HepG2 (cell line): ENCODE results near the gene GPR4. TPM values are rescaled to one million over a fixed set of nuclear protein-coding genes. Genes with fewer than 3 reads are reported as not detected.
A peak's percentile ranks its signal among the peaks of the same experiment; 100 is the strongest.

ENCODE experiments used
- ATAC-seq: fragments of 200-7000 bp; cut with Tn5 transposase; 3 replicates; pipeline ENCODE4 v1.9.1; 2020; ENCODE audit warnings: mild to moderate bottlenecking, moderate library complexity
- BruUV-seq: library from RNA; stranded (reverse); fragments of 400-500 nt; replicated peaks from 2 replicates; lab custom pipeline; 2021; lab: Mats Ljungman, UMichigan
- CTCF ChIA-PET: fragments of 300-600 bp; formaldehyde crosslinking; extraction: SDS; loops from one replicate; lab custom pipeline; 2021; ENCODE audit warnings: low total read pairs, inconsistent platforms, low intra/inter-chr PET ratio; lab: Yijun Ruan, JAX
- POLR2A ChIA-PET: fragments of 350-600 bp; sonication (Branson Sonifier 250); formaldehyde crosslinking; loops from one replicate; lab custom pipeline; 2020; ENCODE audit warnings: antibody characterized with exemption, inconsistent platforms; lab: Yijun Ruan, JAX
- DNase-seq: peaks from one replicate; pipeline ENCODE4 v3.0.0-alpha.2; 2015; ENCODE audit warnings: low spot score
- FAIRE-seq: peaks from 3 replicates; lab custom pipeline; 2011; peaks lifted over from hg19 to GRCh38; lab: Jason Lieb, UNC
- H2AFZ ChIP-seq: one replicate; pipeline ENCODE4 v1.6.1; 2011; ENCODE audit warnings: low read length, inconsistent platforms
- H3K27ac ChIP-seq: fragments of 300-600 bp; 3 replicates; pipeline ENCODE4 v1.8.0; 2011; ENCODE audit warnings: mixed run types, mild to moderate bottlenecking, mixed read lengths, low read length, inconsistent platforms; ENCODE audit not compliant: insufficient read depth; ENCODE audit errors: extremely low read length
- H3K27me3 ChIP-seq, 2 experiments: fragments of 200-600 bp in 1 of 2; 2 replicates in 1 of 2; 3 replicates in 1 of 2; pipeline versions ENCODE4 v1.6.0 to v1.8.0; 2011; ENCODE audit warnings: low read length in 2 of 2, mild to moderate bottlenecking in 2 of 2, moderate library complexity in 2 of 2, inconsistent platforms in 1 of 2; ENCODE audit not compliant: insufficient read depth in 2 of 2, control insufficient read depth in 1 of 2
- H3K36me3 ChIP-seq, 2 experiments: fragments of 200-600 bp in 1 of 2; replicated peaks in 1 of 2; 2 replicates in 1 of 2; 3 replicates in 1 of 2; pipeline versions ENCODE4 v1.5.1 to v1.8.0; 2011; ENCODE audit warnings: low read length in 2 of 2, inconsistent platforms in 1 of 2; ENCODE audit not compliant: insufficient read depth in 2 of 2, control insufficient read depth in 1 of 2
- H3K4me1 ChIP-seq: 2 replicates; pipeline ENCODE4 v1.5.1; 2012; ENCODE audit warnings: low read length, inconsistent platforms; ENCODE audit not compliant: insufficient read depth
- H3K4me2 ChIP-seq: 2 replicates; pipeline ENCODE4 v1.6.0; 2011; ENCODE audit warnings: low read depth, low read length, inconsistent platforms
- H3K4me3 ChIP-seq, 3 experiments: fragments of 200-600 bp in 1 of 3; sonication (generic), shearing (Covaris generic) in 1 of 3; replicated peaks in 1 of 3; 2 replicates each; pipeline ENCODE4 v1.5.1; 2011 to 2016; ENCODE audit warnings: low read length in 3 of 3, inconsistent platforms in 2 of 3, low read depth in 2 of 3, mild to moderate bottlenecking in 2 of 3, control low read depth in 1 of 3, mixed read lengths in 1 of 3; ENCODE audit not compliant: insufficient read depth in 1 of 3
- H3K79me2 ChIP-seq: one replicate; pipeline ENCODE4 v1.6.1; 2011; ENCODE audit warnings: low read length, inconsistent platforms; ENCODE audit not compliant: insufficient read depth
- H3K9ac ChIP-seq: 2 replicates; pipeline ENCODE4 v1.6.0; 2011; ENCODE audit warnings: mild to moderate bottlenecking, low read depth, low read length, inconsistent platforms; ENCODE audit not compliant: insufficient read depth
- H3K9me3 ChIP-seq: 2 replicates; pipeline ENCODE4 v1.5.1; 2012; ENCODE audit warnings: mild to moderate bottlenecking, low read length
- H4K20me1 ChIP-seq: 2 replicates; pipeline ENCODE4 v1.6.0; 2011; ENCODE audit warnings: inconsistent platforms, mild to moderate bottlenecking, low read length, moderate library complexity; ENCODE audit not compliant: insufficient read depth
- EP300 ChIP-seq, 3 experiments: sonication (generic) in 1 of 3; formaldehyde crosslinking in 1 of 3; IDR thresholded peaks; 2 replicates each; pipeline versions ENCODE4 v1.5.1 to v1.6.1; 2011 to 2020; ENCODE audit warnings: low read depth in 2 of 3, low read length in 2 of 3, borderline replicate concordance in 1 of 3, improper control_type of control experiment in 1 of 3, mild to moderate bottlenecking in 1 of 3, missing genetic modification reagents in 1 of 3, moderate library complexity in 1 of 3
- FOSL2 ChIP-seq: sonication (generic); formaldehyde crosslinking; IDR thresholded peaks from 2 replicates; pipeline ENCODE4 v1.4.0; 2020; ENCODE audit warnings: missing genetic modification reagents
- FOXM1 ChIP-seq: sonication (generic); formaldehyde crosslinking; IDR thresholded peaks from 2 replicates; pipeline ENCODE4 v1.5.0; 2020; ENCODE audit warnings: missing genetic modification reagents
- HNF4A ChIP-seq: sonication (generic); formaldehyde crosslinking; IDR thresholded peaks from 2 replicates; pipeline ENCODE4 v1.4.0; 2020; ENCODE audit warnings: missing genetic modification reagents
- JUND ChIP-seq: sonication (generic); formaldehyde crosslinking; IDR thresholded peaks from 2 replicates; pipeline ENCODE4 v1.8.0; 2022; ENCODE audit warnings: mild to moderate bottlenecking, missing genetic modification reagents
- ZIK1 ChIP-seq: sonication (generic); formaldehyde crosslinking; IDR thresholded peaks from 2 replicates; pipeline ENCODE4 v1.5.0; 2020; ENCODE audit warnings: mild to moderate bottlenecking, low read depth, missing genetic modification reagents, borderline replicate concordance
- ZNF232 ChIP-seq: sonication (generic); formaldehyde crosslinking; IDR thresholded peaks from 2 replicates; pipeline ENCODE4 v1.4.0; 2020; ENCODE audit warnings: missing genetic modification reagents, borderline replicate concordance
- ZNF598 ChIP-seq: sonication (generic); formaldehyde crosslinking; IDR thresholded peaks from 2 replicates; pipeline ENCODE4 v1.5.1; 2020; ENCODE audit warnings: mild to moderate bottlenecking, missing genetic modification reagents, borderline replicate concordance
- WGBS: methylation state at CpG from one replicate; pipeline ENCODE4 v1.1.6; 2017; ENCODE audit warnings: low lambda C conversion rate; 5-methylcytosine and 5-hydroxymethylcytosine counted together
- in situ Hi-C: cut with HindIII; loops from 2 replicates; pipeline ENCODE4 v1.10.0; 2017; ENCODE audit warnings: low pct_unique_long_range_greater_than_20kb; ENCODE audit not compliant: extremely low pct_ligation_motif_present
- intact Hi-C: fragments of 100-400 bp; cut with micrococcal nuclease; formaldehyde crosslinking; loops from one replicate; pipeline ENCODE4 v1.10.0; 2022; ENCODE audit not compliant: unreplicated experiment
- polyA plus RNA-seq, 8 experiments: library from polyadenylated mRNA; depleted of rRNA in 3 of 8; stranded (reverse) in 7 of 8; unstranded in 1 of 8; fragments of >200 nt; fragmentation: Illumina TruSeq in 4 of 8; extraction: Trizol in 4 of 8; gene quantifications; 2 replicates each; pipeline versions ENCODE4 v1.2.1 to v1.2.3, GENCODE V29; 2011 to 2016; ENCODE audit warnings: low read depth in 4 of 8, missing spikeins in 1 of 8, mixed read lengths in 1 of 8; ENCODE audit not compliant: insufficient read depth in 1 of 8
- total RNA-seq, 5 experiments: library from RNA; depleted of rRNA; stranded (reverse); fragments of >200 nt; fragmentation: Illumina TruSeq; extraction: Trizol; gene quantifications; 2 replicates each; pipeline ENCODE4 v1.2.3, GENCODE V29; 2016; ENCODE audit warnings: low read depth in 1 of 5
- TF ChIP-seq, protein P1 (sequence below): sonication (generic); formaldehyde crosslinking; IDR thresholded peaks from 2 replicates; pipeline ENCODE4 v1.5.1; 2020; ENCODE audit warnings: mild to moderate bottlenecking, missing genetic modification reagents, moderate library complexity
- TF ChIP-seq, protein P2 (sequence below): sonication (generic); formaldehyde crosslinking; IDR thresholded peaks from 2 replicates; pipeline ENCODE4 v1.4.0; 2020; ENCODE audit warnings: missing genetic modification reagents
- TF ChIP-seq, protein P3 (sequence below): sonication (generic); formaldehyde crosslinking; IDR thresholded peaks from 2 replicates; pipeline ENCODE4 v1.8.1; 2022; ENCODE audit warnings: mild to moderate bottlenecking, missing genetic modification reagents

Gene GPR4
- total and polyA plus RNA-seq, 2 of the 13 experiments (the other 11 are each of a cell fraction or from before 2014, with no cell fraction given): 0.15 TPM; not detected in 1

DNA sequence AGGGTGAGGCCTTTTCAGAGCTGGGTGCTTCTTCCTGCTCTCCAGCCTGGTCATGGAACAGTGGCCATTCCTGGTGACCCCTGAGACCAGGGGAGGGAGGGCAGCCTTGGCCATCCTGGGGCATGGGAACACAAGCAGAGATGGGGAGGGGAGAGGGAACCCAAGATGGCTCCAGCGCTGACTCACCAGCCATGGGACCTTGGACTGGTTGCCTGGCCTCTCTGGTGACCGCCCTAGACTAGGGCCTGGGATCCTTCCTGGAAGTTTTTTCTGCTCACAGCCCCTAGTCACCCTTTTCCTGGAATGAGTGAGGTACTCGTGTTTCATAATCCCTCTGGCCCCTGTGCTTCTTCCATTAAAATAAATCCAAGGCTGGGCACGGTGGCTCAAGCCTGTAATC lies 14.1 kb downstream of the GPR4 start:
- 57% methylated on average over 3 of the region's 4 CpGs for WGBS
- peak overlapping the region; percentile 30; the same call in 1 of the 2 replicates for H3K4me2 ChIP-seq
- no peaks in the 10 kb centered on the region for H3K9me3 ChIP-seq
- no peaks in the 10 kb centered on the region; a peak in 1 of 5 replicates for H3K27me3 ChIP-seq
- H4K20me1 ChIP-seq: no peaks in the 10 kb centered on the region
- intact Hi-C loops: no loop called here
- H2AFZ ChIP-seq: peak overlapping the region; percentile 76
- no peak for ATAC-seq
- in situ Hi-C loops: no loop called here
- BruUV-seq: no TSS peak
- ChIA-PET CTCF (interaction anchor here (0.6 kb wide), 1 partner anchor 30 kb away, joined by 3 read pairs; no protein-coding TSS in a partner anchor), POLR2A (interaction anchor here (1.4 kb wide), 1 partner anchor 56 kb away, joined by 4 read pairs; no protein-coding TSS in a partner anchor)
- peaks cover 2% of the 10 kb centered on the region for H3K79me2 ChIP-seq
- peak overlapping the region; percentile 38 for H3K27ac ChIP-seq
- H3K36me3 ChIP-seq: no peaks in the 10 kb centered on the region
- 0 out of 2 replicates have a peak overlapping the region, but pooled peaks have one; percentile 13 for H3K9ac ChIP-seq
- no peak overlapping the region for H3K4me3 ChIP-seq
- peaks cover 42% of the 10 kb centered on the region for H3K4me1 ChIP-seq
- no peak for FAIRE-seq
- peak; percentile 47 for DNase-seq
- TF ChIP-seq, protein P1, sequence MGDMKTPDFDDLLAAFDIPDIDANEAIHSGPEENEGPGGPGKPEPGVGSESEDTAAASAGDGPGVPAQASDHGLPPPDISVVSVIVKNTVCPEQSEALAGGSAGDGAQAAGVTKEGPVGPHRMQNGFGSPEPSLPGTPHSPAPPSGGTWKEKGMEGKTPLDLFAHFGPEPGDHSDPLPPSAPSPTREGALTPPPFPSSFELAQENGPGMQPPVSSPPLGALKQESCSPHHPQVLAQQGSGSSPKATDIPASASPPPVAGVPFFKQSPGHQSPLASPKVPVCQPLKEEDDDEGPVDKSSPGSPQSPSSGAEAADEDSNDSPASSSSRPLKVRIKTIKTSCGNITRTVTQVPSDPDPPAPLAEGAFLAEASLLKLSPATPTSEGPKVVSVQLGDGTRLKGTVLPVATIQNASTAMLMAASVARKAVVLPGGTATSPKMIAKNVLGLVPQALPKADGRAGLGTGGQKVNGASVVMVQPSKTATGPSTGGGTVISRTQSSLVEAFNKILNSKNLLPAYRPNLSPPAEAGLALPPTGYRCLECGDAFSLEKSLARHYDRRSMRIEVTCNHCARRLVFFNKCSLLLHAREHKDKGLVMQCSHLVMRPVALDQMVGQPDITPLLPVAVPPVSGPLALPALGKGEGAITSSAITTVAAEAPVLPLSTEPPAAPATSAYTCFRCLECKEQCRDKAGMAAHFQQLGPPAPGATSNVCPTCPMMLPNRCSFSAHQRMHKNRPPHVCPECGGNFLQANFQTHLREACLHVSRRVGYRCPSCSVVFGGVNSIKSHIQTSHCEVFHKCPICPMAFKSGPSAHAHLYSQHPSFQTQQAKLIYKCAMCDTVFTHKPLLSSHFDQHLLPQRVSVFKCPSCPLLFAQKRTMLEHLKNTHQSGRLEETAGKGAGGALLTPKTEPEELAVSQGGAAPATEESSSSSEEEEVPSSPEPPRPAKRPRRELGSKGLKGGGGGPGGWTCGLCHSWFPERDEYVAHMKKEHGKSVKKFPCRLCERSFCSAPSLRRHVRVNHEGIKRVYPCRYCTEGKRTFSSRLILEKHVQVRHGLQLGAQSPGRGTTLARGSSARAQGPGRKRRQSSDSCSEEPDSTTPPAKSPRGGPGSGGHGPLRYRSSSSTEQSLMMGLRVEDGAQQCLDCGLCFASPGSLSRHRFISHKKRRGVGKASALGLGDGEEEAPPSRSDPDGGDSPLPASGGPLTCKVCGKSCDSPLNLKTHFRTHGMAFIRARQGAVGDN (CRISPR knock-in tag): peak; percentile 73
- TF ChIP-seq ZNF598 (CRISPR knock-in tag) (0 out of 2 replicates have a peak, but pooled peaks have one; percentile 43), HNF4A (CRISPR knock-in tag) (0 out of 2 replicates have a peak, but pooled peaks have one; percentile 5), ZIK1 (no peak), ZNF232 (no peak), FOXM1 (no peak), EP300 (IDR thresholded peaks at IDR 0.05; ENCODE audit: low read depth in 2 of 2, low read length in 2 of 2) (0 out of 4 replicates have a peak, but pooled peaks of 1 of the 2 experiments have one; percentile 10), EP300 (CRISPR knock-in tag; IDR thresholded peaks at IDR 0.05; ENCODE audit: borderline replicate concordance) (no peak), FOSL2 (CRISPR knock-in tag) (peak; percentile 85), JUND (no peak)
- TF ChIP-seq, protein P2, sequence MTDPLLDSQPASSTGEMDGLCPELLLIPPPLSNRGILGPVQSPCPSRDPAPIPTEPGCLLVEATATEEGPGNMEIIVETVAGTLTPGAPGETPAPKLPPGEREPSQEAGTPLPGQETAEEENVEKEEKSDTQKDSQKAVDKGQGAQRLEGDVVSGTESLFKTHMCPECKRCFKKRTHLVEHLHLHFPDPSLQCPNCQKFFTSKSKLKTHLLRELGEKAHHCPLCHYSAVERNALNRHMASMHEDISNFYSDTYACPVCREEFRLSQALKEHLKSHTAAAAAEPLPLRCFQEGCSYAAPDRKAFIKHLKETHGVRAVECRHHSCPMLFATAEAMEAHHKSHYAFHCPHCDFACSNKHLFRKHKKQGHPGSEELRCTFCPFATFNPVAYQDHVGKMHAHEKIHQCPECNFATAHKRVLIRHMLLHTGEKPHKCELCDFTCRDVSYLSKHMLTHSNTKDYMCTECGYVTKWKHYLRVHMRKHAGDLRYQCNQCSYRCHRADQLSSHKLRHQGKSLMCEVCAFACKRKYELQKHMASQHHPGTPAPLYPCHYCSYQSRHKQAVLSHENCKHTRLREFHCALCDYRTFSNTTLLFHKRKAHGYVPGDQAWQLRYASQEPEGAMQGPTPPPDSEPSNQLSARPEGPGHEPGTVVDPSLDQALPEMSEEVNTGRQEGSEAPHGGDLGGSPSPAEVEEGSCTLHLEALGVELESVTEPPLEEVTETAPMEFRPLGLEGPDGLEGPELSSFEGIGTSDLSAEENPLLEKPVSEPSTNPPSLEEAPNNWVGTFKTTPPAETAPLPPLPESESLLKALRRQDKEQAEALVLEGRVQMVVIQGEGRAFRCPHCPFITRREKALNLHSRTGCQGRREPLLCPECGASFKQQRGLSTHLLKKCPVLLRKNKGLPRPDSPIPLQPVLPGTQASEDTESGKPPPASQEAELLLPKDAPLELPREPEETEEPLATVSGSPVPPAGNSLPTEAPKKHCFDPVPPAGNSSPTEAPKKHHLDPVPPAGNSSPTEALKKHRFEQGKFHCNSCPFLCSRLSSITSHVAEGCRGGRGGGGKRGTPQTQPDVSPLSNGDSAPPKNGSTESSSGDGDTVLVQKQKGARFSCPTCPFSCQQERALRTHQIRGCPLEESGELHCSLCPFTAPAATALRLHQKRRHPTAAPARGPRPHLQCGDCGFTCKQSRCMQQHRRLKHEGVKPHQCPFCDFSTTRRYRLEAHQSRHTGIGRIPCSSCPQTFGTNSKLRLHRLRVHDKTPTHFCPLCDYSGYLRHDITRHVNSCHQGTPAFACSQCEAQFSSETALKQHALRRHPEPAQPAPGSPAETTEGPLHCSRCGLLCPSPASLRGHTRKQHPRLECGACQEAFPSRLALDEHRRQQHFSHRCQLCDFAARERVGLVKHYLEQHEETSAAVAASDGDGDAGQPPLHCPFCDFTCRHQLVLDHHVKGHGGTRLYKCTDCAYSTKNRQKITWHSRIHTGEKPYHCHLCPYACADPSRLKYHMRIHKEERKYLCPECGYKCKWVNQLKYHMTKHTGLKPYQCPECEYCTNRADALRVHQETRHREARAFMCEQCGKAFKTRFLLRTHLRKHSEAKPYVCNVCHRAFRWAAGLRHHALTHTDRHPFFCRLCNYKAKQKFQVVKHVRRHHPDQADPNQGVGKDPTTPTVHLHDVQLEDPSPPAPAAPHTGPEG (CRISPR knock-in tag): no peak
- TF ChIP-seq, protein P3, sequence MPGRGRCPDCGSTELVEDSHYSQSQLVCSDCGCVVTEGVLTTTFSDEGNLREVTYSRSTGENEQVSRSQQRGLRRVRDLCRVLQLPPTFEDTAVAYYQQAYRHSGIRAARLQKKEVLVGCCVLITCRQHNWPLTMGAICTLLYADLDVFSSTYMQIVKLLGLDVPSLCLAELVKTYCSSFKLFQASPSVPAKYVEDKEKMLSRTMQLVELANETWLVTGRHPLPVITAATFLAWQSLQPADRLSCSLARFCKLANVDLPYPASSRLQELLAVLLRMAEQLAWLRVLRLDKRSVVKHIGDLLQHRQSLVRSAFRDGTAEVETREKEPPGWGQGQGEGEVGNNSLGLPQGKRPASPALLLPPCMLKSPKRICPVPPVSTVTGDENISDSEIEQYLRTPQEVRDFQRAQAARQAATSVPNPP: no peak
